HCT116 (cell line): ENCODE measurements around the gene PPFIA2. TPM values are rescaled to one million over a fixed set of nuclear protein-coding genes. Genes with fewer than 3 reads are reported as not detected.

Source experiments
- ATAC-seq: fragments of 200-7000 bp; cut with Tn5 transposase; 2 replicates; pipeline ENCODE4 v1.9.1; 2020; ENCODE audit warnings: mild to moderate bottlenecking, moderate library complexity
- BruUV-seq: library from RNA; stranded (reverse); fragments of 400-500 nt; replicated peaks from 2 replicates; lab custom pipeline; 2021; lab: Mats Ljungman, UMichigan
- CTCF ChIA-PET: fragments of 300-600 bp; sonication (Branson Sonifier 250); formaldehyde crosslinking; loops from one replicate; lab custom pipeline; 2021; ENCODE audit warnings: antibody characterized with exemption; lab: Charles Lee
- POLR2A ChIA-PET: fragments of 300-600, 350-600 bp; sonication (Branson Sonifier 250); formaldehyde crosslinking; loops from one replicate; lab custom pipeline; 2021; ENCODE audit warnings: antibody characterized with exemption; lab: Charles Lee
- RAD21 ChIA-PET, 2 experiments: fragments of 300-600 bp; sonication (Branson Sonifier 250); formaldehyde crosslinking; loops; one replicate each; lab custom pipeline; 2023; ENCODE audit warnings: low total read pairs in 2 of 2; ENCODE audit not compliant: uncharacterized antibody in 2 of 2, unreplicated experiment in 2 of 2, low non-redundant PET in 1 of 2; lab: Charles Lee
- DNase-seq: peaks from one replicate; pipeline ENCODE4 v3.0.0-alpha.2; 2010; ENCODE audit warnings: low read depth, low spot score
- H2AFZ ChIP-seq: fragments of 200-600 bp; shearing (Covaris generic), sonication (generic); 2 replicates; pipeline ENCODE4 v1.6.1; 2017; ENCODE audit warnings: low read depth, mixed run types, mixed read lengths, antibody characterized with exemption, low read length; ENCODE audit not compliant: poor library complexity, severe bottlenecking
- H3K27ac ChIP-seq: 2 replicates; pipeline ENCODE4 v1.5.1; 2012; ENCODE audit warnings: low read depth, low read length
- H3K27me3 ChIP-seq: fragments of 200-600 bp; sonication (generic); 2 replicates; pipeline ENCODE4 v1.6.1; 2016; ENCODE audit warnings: mixed run types, low read length, mixed read lengths; ENCODE audit not compliant: insufficient read depth
- H3K36me3 ChIP-seq, 2 experiments: fragments of 200-500 bp in 1 of 2; fragments of 200-600 bp in 1 of 2; sonication (Bioruptor generic) in 1 of 2; sonication (generic) in 1 of 2; 2 replicates each; pipeline versions ENCODE4 v1.5.1 to v1.6.1; 2014 to 2016; ENCODE audit warnings: low read length in 2 of 2, inconsistent platforms in 1 of 2, mixed read lengths in 1 of 2, mixed run types in 1 of 2; ENCODE audit not compliant: insufficient read depth in 2 of 2, control insufficient read depth in 1 of 2
- H3K4me1 ChIP-seq, 2 experiments: fragments of 200-600 bp in 1 of 2; sonication (generic) in 1 of 2; 2 replicates each; pipeline versions ENCODE4 v1.5.1 to v1.6.1; 2012 to 2017; ENCODE audit warnings: low read length in 2 of 2, inconsistent platforms in 1 of 2, mild to moderate bottlenecking in 1 of 2, mixed read lengths in 1 of 2, mixed run types in 1 of 2, moderate library complexity in 1 of 2; ENCODE audit not compliant: insufficient read depth in 2 of 2, control insufficient read depth in 1 of 2
- H3K4me2 ChIP-seq: fragments of 200-600 bp; sonication (generic); 2 replicates; pipeline ENCODE4 v1.6.1; 2017; ENCODE audit warnings: mixed run types, low read length, mixed read lengths
- H3K4me3 ChIP-seq, 2 experiments: fragments of 200-600 bp in 1 of 2; sonication (generic) in 1 of 2; replicated peaks in 1 of 2; 2 replicates each; pipeline ENCODE4 v1.5.1; 2011 to 2016; ENCODE audit warnings: low read length in 2 of 2, control low read depth in 1 of 2, low read depth in 1 of 2, mild to moderate bottlenecking in 1 of 2, mixed read lengths in 1 of 2, mixed run types in 1 of 2
- H3K79me2 ChIP-seq: fragments of 200-600 bp; sonication (generic); 2 replicates; pipeline ENCODE4 v1.6.1; 2017; ENCODE audit warnings: mild to moderate bottlenecking, mixed run types, low read length, moderate library complexity, mixed read lengths; ENCODE audit not compliant: insufficient read depth
- H3K9ac ChIP-seq: fragments of 200-600 bp; sonication (generic); 2 replicates; pipeline ENCODE4 v1.6.1; 2016; ENCODE audit warnings: low read length, mixed read lengths
- H3K9me2 ChIP-seq: fragments of 200-600 bp; sonication (generic), shearing (Covaris generic); 2 replicates; pipeline ENCODE4 v1.6.1; 2017; ENCODE audit warnings: mixed run types, mild to moderate bottlenecking, moderate library complexity; ENCODE audit not compliant: insufficient read depth
- H3K9me3 ChIP-seq, 2 experiments: fragments of 200-500 bp in 1 of 2; fragments of 200-600 bp in 1 of 2; sonication (Bioruptor generic) in 1 of 2; sonication (generic) in 1 of 2; 2 replicates each; pipeline ENCODE4 v1.6.1; 2014 to 2017; ENCODE audit warnings: low read length in 2 of 2, mixed read lengths in 2 of 2, inconsistent platforms in 1 of 2, low read depth in 1 of 2, mild to moderate bottlenecking in 1 of 2, mixed run types in 1 of 2, moderate library complexity in 1 of 2; ENCODE audit not compliant: control insufficient read depth in 1 of 2, insufficient read depth in 1 of 2
- H4K20me1 ChIP-seq: fragments of 200-600 bp; sonication (generic), shearing (Covaris generic); 2 replicates; pipeline ENCODE4 v1.6.1; 2017; ENCODE audit warnings: mixed run types, mild to moderate bottlenecking, moderate library complexity; ENCODE audit not compliant: insufficient read depth
- CBX3 ChIP-seq: IDR thresholded peaks from 2 replicates; pipeline ENCODE4 v1.6.1; 2012; ENCODE audit warnings: low read depth
- CEBPB ChIP-seq: IDR thresholded peaks from 2 replicates; pipeline ENCODE4 v1.6.1; 2012; ENCODE audit warnings: low read depth
- CTCF ChIP-seq, 3 experiments: fragments of 200-600 bp in 1 of 3; sonication (generic) in 1 of 3; IDR thresholded peaks in 2 of 3; conservative IDR thresholded peaks in 1 of 3; 2 replicates each; pipeline ENCODE4 v1.5.1; 2012 to 2017; ENCODE audit warnings: low read depth in 2 of 3, low read length in 2 of 3, antibody characterized with exemption in 1 of 3, borderline replicate concordance in 1 of 3, control low read depth in 1 of 3, mild to moderate bottlenecking in 1 of 3, mixed read lengths in 1 of 3, mixed run types in 1 of 3, moderate library complexity in 1 of 3; ENCODE audit not compliant: insufficient read depth in 1 of 3
- EGR1 ChIP-seq: IDR thresholded peaks from 2 replicates; pipeline ENCODE4 v1.6.1; 2012; ENCODE audit warnings: low read depth
- EZH2 ChIP-seq: fragments of 200-600 bp; sonication (generic); IDR thresholded peaks from 2 replicates; pipeline ENCODE4 v1.6.1; 2017; ENCODE audit warnings: antibody characterized with exemption, mixed run types
- FOSL1 ChIP-seq: IDR thresholded peaks from 2 replicates; pipeline ENCODE4 v1.6.1; 2012; ENCODE audit warnings: low read depth
- JUND ChIP-seq: IDR thresholded peaks from 2 replicates; pipeline ENCODE4 v1.6.1; 2012
- MAX ChIP-seq: IDR thresholded peaks from 2 replicates; pipeline ENCODE4 v1.6.1; 2012
- POLR2A ChIP-seq: IDR thresholded peaks from 2 replicates; pipeline ENCODE4 v1.7.0; 2011; ENCODE audit warnings: borderline replicate concordance; ENCODE audit not compliant: insufficient read depth, insufficient read length; ENCODE audit errors: extremely low read depth
- RAD21 ChIP-seq: IDR thresholded peaks from 2 replicates; pipeline ENCODE4 v1.6.1; 2012; ENCODE audit warnings: low read depth, mild to moderate bottlenecking
- REST ChIP-seq: IDR thresholded peaks from 2 replicates; pipeline ENCODE4 v1.6.1; 2012; ENCODE audit warnings: low read depth
- SIN3A ChIP-seq: IDR thresholded peaks from 2 replicates; pipeline ENCODE4 v1.6.1; 2012; ENCODE audit warnings: low read depth
- SP1 ChIP-seq: IDR thresholded peaks from 2 replicates; pipeline ENCODE4 v1.6.1; 2012; ENCODE audit warnings: low read depth
- SRF ChIP-seq: IDR thresholded peaks from 2 replicates; pipeline ENCODE4 v1.6.1; 2012; ENCODE audit warnings: low read depth
- intact Hi-C: fragments of 100-400 bp; cut with micrococcal nuclease; formaldehyde crosslinking; loops from 2 replicates; pipeline ENCODE4 v1.10.0; 2022
- total RNA-seq: library from RNA; stranded (reverse); gene quantifications from one replicate; pipeline ENCODE4 v1.2.1, GENCODE V29; 2021; ENCODE audit not compliant: unreplicated experiment

The PPFIA2 gene
- total RNA-seq, 1 experiment from 2014 or later = not detected

GRCh38 chr12:81416571-81416970 is 342.6 kb downstream of the PPFIA2 start:
- H3K27ac ChIP-seq = no peak overlapping the region
- H3K9me3 ChIP-seq = no peaks in the 10 kb centered on the region
- intact Hi-C loops = no loop called here
- DNase-seq (no peak), ATAC-seq (no peak)
- H3K4me3 ChIP-seq = no peak overlapping the region
- H3K9me2 ChIP-seq = no peaks in the 10 kb centered on the region
- POLR2A ChIA-PET = no interaction called here
- CTCF ChIA-PET = no interaction called here
- H2AFZ ChIP-seq = no peak overlapping the region
- H3K4me2 ChIP-seq = no peak overlapping the region
- H3K4me1 ChIP-seq = no peaks in the 10 kb centered on the region
- no peaks in the 10 kb centered on the region for H3K79me2 ChIP-seq
- no peaks in the 10 kb centered on the region for H3K27me3 ChIP-seq
- H3K9ac ChIP-seq = no peak overlapping the region
- RAD21 ChIA-PET = no interaction called here
- H4K20me1 ChIP-seq = no peaks in the 10 kb centered on the region
- BruUV-seq = no TSS peak
- TF ChIP-seq CBX3 (no peak), EZH2 (no peak), CEBPB (no peak), EGR1 (no peak), MAX (no peak), CTCF (IDR thresholded peaks at IDR 0.05 in 2 of 3, conservative IDR thresholded peaks at IDR 0.05 in 1 of 3; ENCODE audit: borderline replicate concordance in 1 of 3, insufficient read depth in 1 of 3, low read depth in 2 of 3, low read length in 2 of 3) (no peak), SIN3A (no peak), POLR2A (no peak), RAD21 (no peak)
- H3K36me3 ChIP-seq = no peaks in the 10 kb centered on the region

- no peak overlapping the region for H3K4me2 ChIP-seq
- H3K9ac ChIP-seq = no peak overlapping the region
- no peaks in the 10 kb centered on the region for H3K79me2 ChIP-seq
- no peak overlapping the region for H3K27ac ChIP-seq
- CTCF ChIA-PET = no interaction called here
- BruUV-seq = no TSS peak
- no peak overlapping the region for H2AFZ ChIP-seq
- H3K9me3 ChIP-seq = no peaks in the 10 kb centered on the region
- H3K9me2 ChIP-seq = no peaks in the 10 kb centered on the region
- POLR2A ChIA-PET = no interaction called here
- H4K20me1 ChIP-seq = no peaks in the 10 kb centered on the region
- intact Hi-C loops = no loop called here
- H3K36me3 ChIP-seq = no peaks in the 10 kb centered on the region
- H3K4me3 ChIP-seq = no peak overlapping the region
- no peaks in the 10 kb centered on the region for H3K27me3 ChIP-seq
- no peak for ATAC-seq
- H3K4me1 ChIP-seq = no peaks in the 10 kb centered on the region
- RAD21 ChIA-PET = no interaction called here
- DNase-seq = no peak
- TF ChIP-seq CTCF (IDR thresholded peaks at IDR 0.05 in 2 of 3, conservative IDR thresholded peaks at IDR 0.05 in 1 of 3; ENCODE audit: borderline replicate concordance in 1 of 3, insufficient read depth in 1 of 3, low read depth in 2 of 3, low read length in 2 of 3) (no peak), SP1 (no peak), SIN3A (no peak), REST (no peak), SRF (no peak), MAX (no peak), FOSL1 (no peak), JUND (no peak)
Measured at GRCh38 chr12:81414441-81414840, 344.7 kb downstream of the PPFIA2 start.
